ENCODE results near the gene SPATS2L.

Gene SPATS2L

GRCh38 chr2:200419325-200419724 is 112.8 kb downstream of the SPATS2L start:
- DNase-seq: no peak

- DNase-seq: no peak
Observed at GRCh38 chr2:200421270-200421669, 114.8 kb downstream of the SPATS2L start.

- no peak for DNase-seq
Observed at GRCh38 chr2:200422071-200422470, 115.6 kb downstream of the SPATS2L start.

- DNase-seq: no peak
Observed at GRCh38 chr2:200422532-200423261, 116.2 kb downstream of the SPATS2L start.

GRCh38 chr2:200423541-200423940 is 117.0 kb downstream of the SPATS2L start:
- no peak for DNase-seq

- no peak for DNase-seq
Observed at GRCh38 chr2:200425026-200425821, 118.7 kb downstream of the SPATS2L start.

- no peak for DNase-seq
Observed at GRCh38 chr2:200426754-200427153, 120.3 kb downstream of the SPATS2L start.

- no peak for DNase-seq
Observed at GRCh38 chr2:200428961-200429665, 122.6 kb downstream of the SPATS2L start.

- no peak for DNase-seq
Observed at GRCh38 chr2:200430017-200430416, 123.5 kb downstream of the SPATS2L start.

GRCh38 chr2:200431996-200432705 is 125.7 kb downstream of the SPATS2L start:
- DNase-seq: no peak

- DNase-seq: no peak
Observed at GRCh38 chr2:200435379-200435778, 128.9 kb downstream of the SPATS2L start.

- DNase-seq: no peak
Observed at GRCh38 chr2:200438251-200438650, 131.8 kb downstream of the SPATS2L start.

- DNase-seq: no peak
Observed at GRCh38 chr2:200438846-200439245, 132.4 kb downstream of the SPATS2L start.

GRCh38 chr2:200439981-200440380 is 133.5 kb downstream of the SPATS2L start:
- DNase-seq: no peak

GRCh38 chr2:200442471-200442870 is 136.0 kb downstream of the SPATS2L start:
- DNase-seq: no peak

- DNase-seq: no peak
Observed at GRCh38 chr2:200443376-200443775, 136.9 kb downstream of the SPATS2L start.

GRCh38 chr2:200443916-200444315 is 137.4 kb downstream of the SPATS2L start:
- no peak for DNase-seq

- no peak for DNase-seq
Observed at GRCh38 chr2:200444530-200444929, 138.0 kb downstream of the SPATS2L start.

GRCh38 chr2:200445284-200445683 is 138.8 kb downstream of the SPATS2L start:
- DNase-seq: no peak

GRCh38 chr2:200446612-200447011 is 140.1 kb downstream of the SPATS2L start:
- no peak for DNase-seq

- no peak for DNase-seq
Observed at GRCh38 chr2:200447139-200447855, 140.8 kb downstream of the SPATS2L start.

- DNase-seq: no peak
Observed at GRCh38 chr2:200448455-200448854, 142.0 kb downstream of the SPATS2L start.

Measured in NCI-H1436 treated with DMSO at 0.1 percent for 48 hours (cell line).